Esophagus (tissue), 2 donors: ENCODE results near the gene NPLOC4. TPM values are rescaled to one million over a fixed set of nuclear protein-coding genes. Genes with fewer than 3 reads are reported as not detected.

Experiments used
- H3K27ac ChIP-seq, 2 donors: one replicate each; pipeline ENCODE4 v1.5.1; 2013; ENCODE audit warnings: low read depth in 2 of 2, mild to moderate bottlenecking in 2 of 2, inconsistent platforms in 1 of 2, low read length in 1 of 2, moderate library complexity in 1 of 2
- H3K27me3 ChIP-seq, 2 donors: one replicate each; pipeline ENCODE4 v1.6.1; 2013; ENCODE audit warnings: low read length in 2 of 2, control low read depth in 1 of 2, mild to moderate bottlenecking in 1 of 2; ENCODE audit not compliant: insufficient read depth in 2 of 2, control insufficient read depth in 1 of 2
- H3K36me3 ChIP-seq, 2 donors: one replicate each; pipeline ENCODE4 v1.6.1; 2013; ENCODE audit warnings: low read length in 1 of 2; ENCODE audit not compliant: control insufficient read depth in 2 of 2, insufficient read depth in 2 of 2
- H3K4me1 ChIP-seq, 2 donors: one replicate each; pipeline ENCODE4 v1.6.1; 2013; ENCODE audit warnings: low read length in 1 of 2; ENCODE audit not compliant: control insufficient read depth in 2 of 2, insufficient read depth in 2 of 2
- H3K4me3 ChIP-seq, 2 donors: one replicate each; pipeline ENCODE4 v1.5.1; 2013; ENCODE audit warnings: low read length in 2 of 2, mild to moderate bottlenecking in 2 of 2, low read depth in 1 of 2, moderate library complexity in 1 of 2
- H3K9me3 ChIP-seq, 2 donors: one replicate each; pipeline ENCODE4 v1.6.1; 2013; ENCODE audit warnings: mild to moderate bottlenecking in 2 of 2, low read depth in 1 of 2, low read length in 1 of 2, moderate library complexity in 1 of 2; ENCODE audit not compliant: control insufficient read depth in 2 of 2, insufficient read depth in 1 of 2
- WGBS, 2 donors: extraction: QIAGEN DNeasy Blood & Tissue Kit; methylation state at CpG; one replicate each; pipeline ENCODE4 v1.1.7; 2013; 5-methylcytosine and 5-hydroxymethylcytosine counted together
- polyA plus RNA-seq, 2 donors: library from polyadenylated mRNA; stranded (reverse); fragments of 200-250 nt; gene quantifications; one replicate each; pipeline ENCODE4 v1.2.3, GENCODE V29; 2013
- donor health status: healthy with polysubstance abuse.
- donor health status: Bipolar disorder and iron deficiency.

Gene NPLOC4
- polyA plus RNA-seq, 2 donors = 30.6 to 38.8 TPM

- WGBS, 2 donors = 87 to 89% methylated on average over 9 of the region's 9 CpGs
- no peaks in the 10 kb centered on the region for H3K27me3 ChIP-seq
- H3K36me3 ChIP-seq = peaks cover 2 to 31% of the 10 kb centered on the region in 2 donors
- H3K27ac ChIP-seq = no peak overlapping the region
- no peak overlapping the region for H3K4me3 ChIP-seq
- H3K4me1 ChIP-seq = peaks cover 0 to 13% of the 10 kb centered on the region in 2 donors
- no peaks in the 10 kb centered on the region for H3K9me3 ChIP-seq
Observed at GRCh38 chr17:81556175-81556691, 80.7 kb downstream of the NPLOC4 start.

DNA sequence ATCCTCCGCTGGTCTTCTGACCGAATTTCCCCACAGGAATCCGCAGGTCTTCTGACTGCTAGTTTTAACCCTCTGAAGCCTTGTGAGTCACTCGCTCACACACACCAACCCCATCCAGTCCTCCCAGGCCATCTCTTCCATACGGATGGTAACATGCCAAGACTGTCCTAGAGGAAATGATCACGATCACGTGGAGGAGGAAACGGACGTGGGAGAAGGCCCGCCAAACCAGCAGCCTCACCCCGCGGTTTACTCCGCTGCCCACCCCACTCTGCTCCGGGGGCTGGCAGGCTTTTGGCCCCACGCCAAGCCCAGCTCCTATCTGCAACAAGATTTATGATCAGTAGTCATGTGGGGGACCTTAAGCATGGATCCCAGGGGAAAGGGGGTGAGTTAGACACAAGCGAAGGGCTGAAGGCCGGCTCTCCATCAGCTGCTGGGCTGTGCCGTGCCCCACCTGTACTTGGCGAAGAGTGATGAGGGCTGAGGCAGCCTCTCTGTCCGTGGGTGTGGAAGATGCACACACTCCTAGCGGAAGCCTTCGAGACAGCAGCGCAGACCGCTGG, 83.2 kb downstream of the NPLOC4 start:
- peak overlapping the region; percentile 70 to 92 for H3K27ac ChIP-seq
- H3K36me3 ChIP-seq = peaks cover 2 to 39% of the 10 kb centered on the region in 2 donors
- no peaks in the 10 kb centered on the region for H3K9me3 ChIP-seq
- H3K27me3 ChIP-seq = no peaks in the 10 kb centered on the region
- WGBS, 2 donors = 29 to 30% methylated on average over 24 of the region's 24 CpGs
- H3K4me1 ChIP-seq = peaks cover 0 to 18% of the 10 kb centered on the region in 2 donors
- peak overlapping the region in 1 of 2 donors; percentile 76 for H3K4me3 ChIP-seq

- no peaks in the 10 kb centered on the region for H3K27me3 ChIP-seq
- WGBS, 2 donors = 1 to 3% methylated on average over 19 of the region's 19 CpGs
- H3K36me3 ChIP-seq = peaks cover under 1 to 36% of the 10 kb centered on the region in 2 donors
- H3K27ac ChIP-seq = peak overlapping the region; percentile 90 to 92
- peak overlapping the region; percentile 76 to 98 for H3K4me3 ChIP-seq
- H3K4me1 ChIP-seq = peaks cover 0 to 18% of the 10 kb centered on the region in 2 donors
- H3K9me3 ChIP-seq = no peaks in the 10 kb centered on the region
Observed at GRCh38 chr17:81553018-81553615, 83.8 kb downstream of the NPLOC4 start.

DNA sequence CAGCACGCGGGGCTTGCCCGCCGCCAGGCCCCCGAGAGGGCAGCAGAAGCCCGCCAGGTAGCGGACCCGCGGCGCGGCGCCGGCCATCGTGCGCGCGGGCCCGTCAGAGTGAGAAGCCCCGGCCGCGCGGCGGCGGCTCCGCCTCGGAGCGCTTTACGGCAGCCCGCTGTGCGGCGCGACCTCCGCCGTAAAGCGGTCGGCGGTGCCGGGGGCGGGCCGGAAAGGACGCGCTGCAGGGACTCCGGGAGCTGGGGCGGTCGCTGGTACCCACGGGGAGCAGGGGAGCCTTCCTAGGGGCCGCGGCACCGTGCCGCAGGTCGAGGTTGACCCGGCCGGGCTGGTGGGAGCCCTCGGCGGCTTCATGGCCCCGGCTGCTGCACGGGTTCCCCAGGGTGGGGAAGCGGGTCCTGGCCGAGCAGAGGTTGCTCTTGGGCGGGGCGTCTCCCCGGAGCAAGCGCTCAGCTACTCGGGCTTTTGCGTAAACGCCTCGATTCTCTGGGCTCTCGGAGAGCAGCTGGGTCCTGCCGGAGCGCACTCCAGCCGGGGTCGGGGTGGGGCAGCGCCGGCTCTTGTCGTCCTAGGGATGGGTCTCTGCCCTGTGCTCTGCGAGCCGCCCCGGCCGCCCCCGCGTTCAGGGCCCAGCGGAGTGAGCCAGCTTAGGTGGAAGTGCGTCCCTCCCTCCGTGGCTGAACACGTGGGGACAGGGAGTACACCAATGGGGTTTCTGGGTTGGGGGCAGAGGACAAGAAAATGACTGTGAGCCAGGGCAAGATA, 84.5 kb downstream of the NPLOC4 start, which contains the start of gene FAAP100:
Gene FAAP100 (minus strand): TSS at position 110 of the 774 bp plus-strand sequence. CDS start 23 bp downstream, at position 87.
- Histone ChIP-seq H3K36me3 (peaks cover 0 to 35% of the 10 kb centered on the region in 2 donors), H3K4me1 (peaks cover 0 to 18% of the 10 kb centered on the region in 2 donors), H3K9me3 (no peaks in the 10 kb centered on the region), H3K27ac (peak within 1 kb of the TSS; percentile 90 to 92), H3K27me3 (no peaks in the 10 kb centered on the region), H3K4me3 (peak within 1 kb of the TSS; percentile 76 to 98)
- 0 to 1% methylated on average over 56 to 85 of the region's 85 CpGs for WGBS, 2 donors

- H3K36me3 ChIP-seq = peaks cover 0 to 36% of the 10 kb centered on the region in 2 donors
- H3K27me3 ChIP-seq = no peaks in the 10 kb centered on the region
- H3K27ac ChIP-seq = peak overlapping the region; percentile 57 to 92
- WGBS, 2 donors = 1 to 3% methylated on average over 49 to 69 of the region's 69 CpGs
- no peaks in the 10 kb centered on the region for H3K9me3 ChIP-seq
- peak overlapping the region; percentile 76 to 98 for H3K4me3 ChIP-seq
- H3K4me1 ChIP-seq = peaks cover 0 to 18% of the 10 kb centered on the region in 2 donors
Observed at GRCh38 chr17:81551458-81552243, 85.3 kb downstream of the NPLOC4 start.

GRCh38 chr17:81550830-81551457, 86.0 kb downstream of the NPLOC4 start:
- 76 to 81% methylated on average over 27 of the region's 27 CpGs for WGBS, 2 donors
- Histone ChIP-seq H3K4me3 (peak overlapping the region; percentile 76 to 98), H3K9me3 (no peaks in the 10 kb centered on the region), H3K27me3 (no peaks in the 10 kb centered on the region), H3K27ac (no peak overlapping the region), H3K36me3 (peaks cover 3 to 38% of the 10 kb centered on the region in 2 donors), H3K4me1 (peaks cover 0 to 18% of the 10 kb centered on the region in 2 donors)

DNA sequence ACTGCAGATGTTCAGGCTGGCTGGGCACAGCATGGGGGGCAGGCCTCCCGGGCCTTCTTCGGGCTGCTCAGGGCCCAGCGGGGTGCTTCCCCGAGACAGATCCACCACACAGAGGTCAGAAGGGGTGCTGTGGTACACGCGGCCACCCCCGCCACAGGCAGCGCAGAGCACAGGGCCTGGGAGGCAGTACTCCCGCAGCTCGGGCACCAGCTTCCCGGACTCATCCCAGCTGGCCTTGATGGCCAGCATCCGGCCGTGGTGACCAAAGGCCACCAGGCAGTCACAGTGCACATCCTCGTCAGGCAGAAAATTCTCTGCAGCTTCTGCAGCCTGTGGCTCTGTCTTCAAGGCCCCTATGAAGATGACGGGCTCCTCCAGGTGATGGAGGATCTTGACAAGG, 86.6 kb downstream of the NPLOC4 start:
- Histone ChIP-seq H3K4me1 (peaks cover 2 to 18% of the 10 kb centered on the region in 2 donors), H3K4me3 (no peak overlapping the region), H3K27ac (no peak overlapping the region), H3K27me3 (no peaks in the 10 kb centered on the region), H3K36me3 (peaks cover 3 to 44% of the 10 kb centered on the region in 2 donors), H3K9me3 (no peaks in the 10 kb centered on the region)
- WGBS, 2 donors = 93 to 95% methylated on average over 15 of the region's 15 CpGs

GRCh38 chr17:81549826-81550225, 87.1 kb downstream of the NPLOC4 start:
- H3K27ac ChIP-seq = no peak overlapping the region
- H3K36me3 ChIP-seq = peaks cover 3 to 48% of the 10 kb centered on the region in 2 donors
- no peak overlapping the region for H3K4me3 ChIP-seq
- H3K9me3 ChIP-seq = no peaks in the 10 kb centered on the region
- no peaks in the 10 kb centered on the region for H3K27me3 ChIP-seq
- 88 to 95% methylated on average over 8 of the region's 8 CpGs for WGBS, 2 donors
- H3K4me1 ChIP-seq = peaks cover 2 to 18% of the 10 kb centered on the region in 2 donors
